Neural cell (in vitro differentiated cells): ENCODE measurements around the gene CTNNA2. TPM values are rescaled to one million over a fixed set of nuclear protein-coding genes. Genes with fewer than 3 reads are reported as not detected.

Experiments
- H2AFZ ChIP-seq: fragments of 200-600, 300-800 bp; sonication (generic), shearing (Covaris generic); 2 replicates; pipeline ENCODE4 v1.6.0; 2014; ENCODE audit warnings: low read depth, mild to moderate bottlenecking, antibody characterized with exemption, low read length, moderate library complexity
- H3F3A ChIP-seq: fragments of 200-600 bp; shearing (Covaris generic); 2 replicates; pipeline ENCODE4 v1.6.1; 2016; ENCODE audit warnings: mild to moderate bottlenecking, moderate library complexity, mixed read lengths, antibody characterized with exemption, low read length; ENCODE audit not compliant: insufficient read depth, poor library complexity, severe bottlenecking
- H3K27ac ChIP-seq: fragments of 200-600, 300-800 bp; sonication (generic), shearing (Covaris generic); 2 replicates; pipeline ENCODE4 v1.5.1; 2014; ENCODE audit warnings: mild to moderate bottlenecking, low read length, moderate library complexity
- H3K27me3 ChIP-seq: fragments of 300-800, 200-600 bp; sonication (generic), shearing (Covaris generic); 2 replicates; pipeline ENCODE4 v1.6.0; 2014; ENCODE audit warnings: mild to moderate bottlenecking, low read depth, low read length, moderate library complexity; ENCODE audit not compliant: insufficient read depth
- H3K36me3 ChIP-seq: fragments of 300-800, 200-600 bp; sonication (generic), shearing (Covaris generic); 2 replicates; pipeline ENCODE4 v1.5.1; 2014; ENCODE audit warnings: mild to moderate bottlenecking, antibody characterized with exemption, low read length, moderate library complexity; ENCODE audit not compliant: insufficient read depth
- H3K4me2 ChIP-seq: fragments of 300-800, 200-600 bp; sonication (generic), shearing (Covaris generic); 2 replicates; pipeline ENCODE4 v1.6.0; 2014; ENCODE audit warnings: mild to moderate bottlenecking, low read length
- H3K4me3 ChIP-seq: fragments of 300-800, 200-600 bp; sonication (generic), shearing (Covaris generic); 2 replicates; pipeline ENCODE4 v1.5.1; 2014; ENCODE audit warnings: mild to moderate bottlenecking, low read length, moderate library complexity
- H3K79me2 ChIP-seq: fragments of 200-600 bp; shearing (Covaris generic); replicated peaks from 2 replicates; pipeline ENCODE4 v1.6.0; 2014; ENCODE audit warnings: mild to moderate bottlenecking, low read length, moderate library complexity; ENCODE audit not compliant: insufficient read depth
- H3K9ac ChIP-seq: fragments of 300-800, 200-600 bp; sonication (generic), shearing (Covaris generic); 2 replicates; pipeline ENCODE4 v1.6.1; 2016; ENCODE audit warnings: mild to moderate bottlenecking, low read length, mixed read lengths
- H3K9me2 ChIP-seq: fragments of 200-600 bp; shearing (Covaris generic); 2 replicates; pipeline ENCODE4 v1.6.1; 2016; ENCODE audit warnings: mild to moderate bottlenecking, low read length, mixed read lengths; ENCODE audit not compliant: insufficient read depth
- H3K9me3 ChIP-seq: fragments of 200-600, 300-800 bp; sonication (generic), shearing (Covaris generic); 2 replicates; pipeline ENCODE4 v1.6.1; 2016; ENCODE audit warnings: mild to moderate bottlenecking, mixed run types, low read length, moderate library complexity, mixed read lengths
- H4K20me1 ChIP-seq: fragments of 200-600 bp; shearing (Covaris generic); 2 replicates; pipeline ENCODE4 v1.6.1; 2016; ENCODE audit warnings: mild to moderate bottlenecking, mixed run types; ENCODE audit not compliant: insufficient read depth
- EP300 ChIP-seq: fragments of 450-650 bp; conservative IDR thresholded peaks from 2 replicates; pipeline ENCODE4 v1.6.1; 2014; ENCODE audit warnings: antibody characterized with exemption, mild to moderate bottlenecking, moderate library complexity; ENCODE audit not compliant: poor library complexity, severe bottlenecking
- EZH2 ChIP-seq: fragments of 200-600, 300-800 bp; shearing (Covaris generic), sonication (generic); IDR thresholded peaks from 2 replicates; pipeline ENCODE4 v1.6.1; 2014; ENCODE audit warnings: antibody characterized with exemption, low read length, borderline replicate concordance, mild to moderate bottlenecking; ENCODE audit not compliant: insufficient read depth, poor library complexity, severe bottlenecking
- MXI1 ChIP-seq: fragments of 450-650 bp; conservative IDR thresholded peaks from 2 replicates; pipeline ENCODE4 v1.6.1; 2014; ENCODE audit warnings: antibody characterized with exemption, mild to moderate bottlenecking; ENCODE audit not compliant: poor library complexity, severe bottlenecking
- RAD21 ChIP-seq: fragments of 450-650 bp; conservative IDR thresholded peaks from 2 replicates; pipeline ENCODE4 v1.6.1; 2014; ENCODE audit warnings: antibody characterized with exemption, mild to moderate bottlenecking, moderate library complexity
- SMC3 ChIP-seq: fragments of 450-650 bp; conservative IDR thresholded peaks from 2 replicates; pipeline ENCODE4 v1.6.1; 2014; ENCODE audit warnings: antibody characterized with exemption, mild to moderate bottlenecking, moderate library complexity; ENCODE audit not compliant: poor library complexity
- TAF1 ChIP-seq: IDR thresholded peaks from 2 replicates; pipeline ENCODE4 v1.6.1; 2012; ENCODE audit warnings: low read depth
- polyA plus RNA-seq: library from polyadenylated mRNA; depleted of rRNA; stranded (reverse); fragments of >200 nt; gene quantifications from 2 replicates; pipeline ENCODE4 v1.2.3, GENCODE V29; 2014
- TF ChIP-seq, protein P1 (sequence below): IDR thresholded peaks from 2 replicates; pipeline ENCODE4 v1.6.1; 2012; ENCODE audit warnings: borderline replicate concordance
- TF ChIP-seq, protein P2 (sequence below): fragments of 450-650 bp; IDR thresholded peaks from 2 replicates; pipeline ENCODE4 v1.5.1; 2014; ENCODE audit warnings: antibody characterized with exemption, mild to moderate bottlenecking, moderate library complexity; ENCODE audit not compliant: poor library complexity, severe bottlenecking

CTNNA2 gene
- polyA plus RNA-seq, 1 donor from 2014 or later = 194 TPM

- H3K9me3 ChIP-seq = no peaks in the 10 kb centered on the region
- H3K27me3 ChIP-seq = no peaks in the 10 kb centered on the region
- no peak overlapping the region for H3K4me3 ChIP-seq
- no peaks in the 10 kb centered on the region for H3F3A ChIP-seq
- H3K27ac ChIP-seq = no peak overlapping the region
- no peak for TF ChIP-seq RAD21
- no peak for TF ChIP-seq EP300
- no peak for TF ChIP-seq TAF1
- TF ChIP-seq EZH2 = no peak
- TF ChIP-seq, protein P1, sequence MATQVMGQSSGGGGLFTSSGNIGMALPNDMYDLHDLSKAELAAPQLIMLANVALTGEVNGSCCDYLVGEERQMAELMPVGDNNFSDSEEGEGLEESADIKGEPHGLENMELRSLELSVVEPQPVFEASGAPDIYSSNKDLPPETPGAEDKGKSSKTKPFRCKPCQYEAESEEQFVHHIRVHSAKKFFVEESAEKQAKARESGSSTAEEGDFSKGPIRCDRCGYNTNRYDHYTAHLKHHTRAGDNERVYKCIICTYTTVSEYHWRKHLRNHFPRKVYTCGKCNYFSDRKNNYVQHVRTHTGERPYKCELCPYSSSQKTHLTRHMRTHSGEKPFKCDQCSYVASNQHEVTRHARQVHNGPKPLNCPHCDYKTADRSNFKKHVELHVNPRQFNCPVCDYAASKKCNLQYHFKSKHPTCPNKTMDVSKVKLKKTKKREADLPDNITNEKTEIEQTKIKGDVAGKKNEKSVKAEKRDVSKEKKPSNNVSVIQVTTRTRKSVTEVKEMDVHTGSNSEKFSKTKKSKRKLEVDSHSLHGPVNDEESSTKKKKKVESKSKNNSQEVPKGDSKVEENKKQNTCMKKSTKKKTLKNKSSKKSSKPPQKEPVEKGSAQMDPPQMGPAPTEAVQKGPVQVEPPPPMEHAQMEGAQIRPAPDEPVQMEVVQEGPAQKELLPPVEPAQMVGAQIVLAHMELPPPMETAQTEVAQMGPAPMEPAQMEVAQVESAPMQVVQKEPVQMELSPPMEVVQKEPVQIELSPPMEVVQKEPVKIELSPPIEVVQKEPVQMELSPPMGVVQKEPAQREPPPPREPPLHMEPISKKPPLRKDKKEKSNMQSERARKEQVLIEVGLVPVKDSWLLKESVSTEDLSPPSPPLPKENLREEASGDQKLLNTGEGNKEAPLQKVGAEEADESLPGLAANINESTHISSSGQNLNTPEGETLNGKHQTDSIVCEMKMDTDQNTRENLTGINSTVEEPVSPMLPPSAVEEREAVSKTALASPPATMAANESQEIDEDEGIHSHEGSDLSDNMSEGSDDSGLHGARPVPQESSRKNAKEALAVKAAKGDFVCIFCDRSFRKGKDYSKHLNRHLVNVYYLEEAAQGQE = no peak
- no peak for TF ChIP-seq SMC3
- no peak for TF ChIP-seq MXI1
- no peak overlapping the region for H2AFZ ChIP-seq
- no peak overlapping the region for H3K9ac ChIP-seq
- no peaks in the 10 kb centered on the region for H4K20me1 ChIP-seq
- H3K9me2 ChIP-seq = no peaks in the 10 kb centered on the region
- H3K79me2 ChIP-seq = no peaks in the 10 kb centered on the region
- H3K4me2 ChIP-seq = no peak overlapping the region
- H3K36me3 ChIP-seq = no peaks in the 10 kb centered on the region
These were observed 280.2 kb downstream of the CTNNA2 start for GRCh38 chr2:79793006-79793405.

DNA sequence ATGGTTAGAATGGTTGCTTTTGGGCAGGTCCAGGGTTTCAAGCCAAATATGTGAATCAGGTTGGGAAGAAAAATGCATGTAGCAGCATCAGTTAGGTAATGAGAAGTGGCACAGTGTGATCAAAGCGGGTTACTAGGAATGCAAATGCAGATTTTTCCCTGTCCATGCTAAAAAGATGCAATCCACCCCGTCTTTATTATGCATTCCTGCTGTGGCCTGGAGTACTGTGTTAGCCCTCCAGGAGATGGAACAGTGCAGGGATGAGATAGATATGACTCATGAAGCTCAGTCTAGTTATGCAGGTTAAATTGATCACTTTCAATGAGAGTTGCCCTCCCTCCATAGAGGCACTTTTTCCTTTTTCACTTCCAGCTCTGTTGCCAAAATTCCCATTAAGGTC, 283.8 kb downstream of the CTNNA2 start:
- Histone ChIP-seq H3F3A (no peaks in the 10 kb centered on the region), H3K9me2 (no peaks in the 10 kb centered on the region), H3K9me3 (no peaks in the 10 kb centered on the region), H3K36me3 (no peaks in the 10 kb centered on the region), H3K79me2 (no peaks in the 10 kb centered on the region), H3K9ac (no peak overlapping the region), H4K20me1 (no peaks in the 10 kb centered on the region), H2AFZ (no peak overlapping the region), H3K27ac (no peak overlapping the region), H3K27me3 (no peaks in the 10 kb centered on the region), H3K4me2 (no peak overlapping the region), H3K4me3 (no peak overlapping the region)
- TF ChIP-seq MXI1 (no peak), SMC3 (no peak), EP300 (no peak)
- TF ChIP-seq, protein P1 = no peak
- TF ChIP-seq, protein P2, sequence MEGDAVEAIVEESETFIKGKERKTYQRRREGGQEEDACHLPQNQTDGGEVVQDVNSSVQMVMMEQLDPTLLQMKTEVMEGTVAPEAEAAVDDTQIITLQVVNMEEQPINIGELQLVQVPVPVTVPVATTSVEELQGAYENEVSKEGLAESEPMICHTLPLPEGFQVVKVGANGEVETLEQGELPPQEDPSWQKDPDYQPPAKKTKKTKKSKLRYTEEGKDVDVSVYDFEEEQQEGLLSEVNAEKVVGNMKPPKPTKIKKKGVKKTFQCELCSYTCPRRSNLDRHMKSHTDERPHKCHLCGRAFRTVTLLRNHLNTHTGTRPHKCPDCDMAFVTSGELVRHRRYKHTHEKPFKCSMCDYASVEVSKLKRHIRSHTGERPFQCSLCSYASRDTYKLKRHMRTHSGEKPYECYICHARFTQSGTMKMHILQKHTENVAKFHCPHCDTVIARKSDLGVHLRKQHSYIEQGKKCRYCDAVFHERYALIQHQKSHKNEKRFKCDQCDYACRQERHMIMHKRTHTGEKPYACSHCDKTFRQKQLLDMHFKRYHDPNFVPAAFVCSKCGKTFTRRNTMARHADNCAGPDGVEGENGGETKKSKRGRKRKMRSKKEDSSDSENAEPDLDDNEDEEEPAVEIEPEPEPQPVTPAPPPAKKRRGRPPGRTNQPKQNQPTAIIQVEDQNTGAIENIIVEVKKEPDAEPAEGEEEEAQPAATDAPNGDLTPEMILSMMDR = no peak
